ACHN (cell line): ENCODE results near the gene PLXNA4.

ENCODE experiments used
- DNase-seq: peaks from one replicate; pipeline ENCODE4 v3.0.0-alpha.2; 2015
- in situ Hi-C: cut with HindIII; loops from 2 replicates; pipeline ENCODE4 v1.10.0; 2017; ENCODE audit warnings: low sequenced_read_pairs, low pct_ligation_motif_present, low pct_unique_long_range_greater_than_20kb

The PLXNA4 gene

DNA sequence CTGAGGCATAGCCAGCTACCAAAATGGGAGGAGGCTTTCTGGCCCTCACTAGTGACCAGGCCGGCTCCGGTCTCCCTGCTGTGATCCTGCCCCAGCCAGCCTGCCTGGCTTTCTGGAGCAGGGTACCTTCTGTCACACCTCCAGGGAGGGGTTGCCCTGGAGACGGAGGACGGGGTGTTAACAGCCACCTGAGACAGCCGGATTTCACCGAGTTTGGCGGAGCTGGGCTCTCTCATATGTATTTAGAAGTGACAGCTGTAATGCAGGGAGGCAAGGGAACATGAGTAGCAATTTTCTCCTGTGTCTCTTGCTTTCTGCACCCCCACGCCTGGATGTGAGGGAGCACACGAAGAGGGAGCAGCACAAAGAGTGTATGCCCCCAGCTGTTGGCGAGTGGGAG lies 473.3 kb downstream of the PLXNA4 start:
- in situ Hi-C loops = no loop called here
- DNase-seq = no peak

DNA sequence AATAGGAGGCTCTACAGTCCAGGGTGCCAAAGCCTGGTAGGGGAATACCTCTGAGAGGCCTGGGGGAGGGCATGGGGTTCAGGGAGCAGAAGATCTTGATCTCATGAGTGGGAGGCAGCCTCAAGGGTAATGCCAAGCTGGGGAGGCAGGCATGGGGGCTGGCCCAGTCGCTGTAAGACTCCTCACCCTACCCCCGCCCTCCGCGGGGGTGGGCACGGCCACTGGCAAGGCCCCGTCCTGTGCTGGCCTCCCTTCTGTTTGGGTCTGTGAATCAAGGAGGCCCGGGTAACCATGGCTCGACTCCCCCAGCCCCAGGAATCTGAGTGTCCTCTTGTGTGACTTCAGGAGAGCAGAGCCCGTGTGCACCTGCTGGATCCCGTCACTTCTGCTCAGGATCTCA lies 473.9 kb downstream of the PLXNA4 start:
- in situ Hi-C loops = no loop called here
- DNase-seq = no peak

DNA sequence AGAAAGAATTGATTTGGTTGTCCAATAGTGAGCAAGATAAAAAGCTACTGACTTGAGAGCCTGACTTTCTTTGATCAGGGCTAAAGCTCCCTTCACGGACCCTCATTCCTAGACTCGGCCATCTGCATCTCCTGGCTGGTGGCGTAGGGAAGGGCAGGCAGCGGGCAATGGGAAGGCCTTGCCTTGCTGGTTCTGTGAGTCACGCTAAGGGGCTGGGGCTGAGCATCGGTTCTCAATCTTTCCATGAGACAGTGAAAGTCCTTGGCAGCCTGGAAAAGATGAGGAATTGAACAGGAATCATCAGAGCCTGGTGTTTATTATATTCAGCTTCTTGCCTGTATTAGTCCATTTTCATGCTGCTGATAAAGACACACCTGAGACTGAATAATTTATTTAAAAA lies 475.3 kb downstream of the PLXNA4 start:
- no peak for DNase-seq
- in situ Hi-C loops = no loop called here

DNA sequence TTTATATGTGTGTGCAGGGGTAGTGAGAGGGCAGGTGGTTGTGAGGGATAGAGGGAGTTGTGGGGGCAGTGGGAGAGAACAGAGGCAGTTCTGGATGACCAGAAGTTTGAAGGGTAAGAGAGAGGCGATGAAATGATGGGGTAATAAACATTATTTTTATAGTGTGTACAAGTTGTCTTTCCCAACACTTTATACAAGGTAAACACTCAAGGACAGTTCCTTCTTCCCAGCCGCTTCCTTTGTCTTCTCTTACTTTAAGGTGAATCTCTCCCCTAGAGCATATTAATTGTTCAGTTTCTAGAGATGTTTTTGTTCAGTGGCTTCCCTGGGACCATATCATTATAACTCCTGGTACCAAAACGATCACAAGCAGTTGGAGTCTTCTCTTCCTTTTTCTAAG lies 475.8 kb downstream of the PLXNA4 start:
- in situ Hi-C loops = no loop called here

DNA sequence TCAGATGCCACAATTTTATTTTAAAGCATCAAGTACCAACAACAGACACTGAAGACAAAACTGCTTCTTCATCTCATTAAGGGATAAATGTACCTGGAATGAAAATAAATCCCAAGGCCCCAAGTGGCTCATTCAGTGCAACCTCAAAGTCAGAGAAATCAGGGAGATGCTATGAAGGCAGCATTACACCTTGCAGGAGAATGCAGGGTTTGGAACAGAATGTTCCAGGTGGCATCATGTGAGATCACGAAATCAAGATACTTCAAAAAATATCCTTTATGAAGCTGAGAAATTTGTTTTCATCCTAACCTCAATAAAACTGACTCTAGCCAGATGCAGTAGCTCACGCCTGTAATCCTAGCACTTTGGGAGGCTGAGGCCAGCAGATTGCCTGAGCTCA lies 477.1 kb downstream of the PLXNA4 start:
- in situ Hi-C loops = no loop called here
- DNase-seq = no peak

More for the DNA sequence above, 475.8 kb downstream of the PLXNA4 start:
- DNase-seq = no peak

- in situ Hi-C loops = no loop called here
- no peak for DNase-seq
These were observed 477.9 kb downstream of the PLXNA4 start for GRCh38 chr7:132098327-132098726.

DNA sequence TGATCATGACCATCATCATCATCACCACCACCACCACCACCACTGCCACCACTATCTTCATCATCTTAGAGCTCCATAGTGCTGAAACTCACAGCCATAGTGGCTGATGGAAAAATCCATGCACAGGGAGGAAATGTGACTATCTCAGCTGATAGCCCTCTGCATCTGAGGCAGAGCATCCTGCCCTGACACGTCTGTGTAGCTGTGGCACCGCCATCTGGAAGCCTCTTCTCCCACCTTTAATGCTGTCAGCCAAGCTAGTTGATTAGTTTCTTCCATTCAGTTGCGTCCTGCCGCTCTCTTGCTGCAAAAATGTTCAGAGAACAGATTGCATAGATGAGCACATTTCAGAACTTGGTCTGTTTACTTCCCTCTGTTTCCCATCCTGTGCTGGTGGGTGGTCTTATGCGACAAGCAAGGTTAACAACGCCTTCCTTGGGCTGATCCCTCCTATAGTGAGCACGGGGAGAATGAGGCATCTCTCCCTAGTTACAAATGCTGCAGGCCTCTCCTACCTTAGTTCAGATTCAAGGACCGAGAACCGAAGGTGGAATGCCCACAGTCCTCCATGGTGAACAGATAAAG lies 478.6 kb downstream of the PLXNA4 start:
- DNase-seq = no peak
- in situ Hi-C loops = no loop called here

DNA sequence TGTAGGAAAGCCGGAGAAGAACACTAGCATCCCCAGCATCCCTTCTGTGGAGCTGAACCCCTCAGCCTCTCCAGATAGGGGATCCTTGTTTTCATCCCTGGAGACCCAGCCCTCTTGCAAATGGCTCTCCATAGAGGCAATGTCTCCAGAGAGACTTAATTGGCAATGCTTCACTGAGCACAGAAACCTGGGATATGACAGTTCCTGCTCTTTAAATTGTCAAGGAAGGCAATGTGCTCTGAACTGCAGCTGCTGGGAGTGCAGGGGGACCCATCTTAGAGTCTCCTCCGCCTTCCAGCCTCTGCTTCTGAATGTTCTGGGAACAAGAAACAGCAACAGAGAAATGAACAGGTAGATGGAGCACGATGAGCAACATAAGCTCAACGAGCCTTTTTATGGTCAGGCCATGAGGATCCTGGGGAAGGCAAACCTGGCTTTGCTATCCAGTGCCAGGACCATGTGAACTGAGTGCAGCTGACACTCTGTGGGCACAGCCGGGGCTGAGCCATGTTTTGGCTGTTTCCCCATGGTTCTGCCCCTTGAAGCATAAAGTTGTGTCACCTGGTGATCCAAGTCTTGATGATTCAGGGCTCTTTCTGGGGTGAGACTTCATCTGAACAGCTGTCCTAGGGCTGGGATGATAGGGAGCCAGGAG lies 481.0 kb downstream of the PLXNA4 start:
- no peak for DNase-seq
- in situ Hi-C loops = no loop called here

- DNase-seq = no peak
- in situ Hi-C loops = no loop called here
These were observed 484.2 kb downstream of the PLXNA4 start for GRCh38 chr7:132092106-132092505.

- in situ Hi-C loops = no loop called here
- DNase-seq = no peak
These were observed 484.6 kb downstream of the PLXNA4 start for GRCh38 chr7:132091706-132092105.

DNA sequence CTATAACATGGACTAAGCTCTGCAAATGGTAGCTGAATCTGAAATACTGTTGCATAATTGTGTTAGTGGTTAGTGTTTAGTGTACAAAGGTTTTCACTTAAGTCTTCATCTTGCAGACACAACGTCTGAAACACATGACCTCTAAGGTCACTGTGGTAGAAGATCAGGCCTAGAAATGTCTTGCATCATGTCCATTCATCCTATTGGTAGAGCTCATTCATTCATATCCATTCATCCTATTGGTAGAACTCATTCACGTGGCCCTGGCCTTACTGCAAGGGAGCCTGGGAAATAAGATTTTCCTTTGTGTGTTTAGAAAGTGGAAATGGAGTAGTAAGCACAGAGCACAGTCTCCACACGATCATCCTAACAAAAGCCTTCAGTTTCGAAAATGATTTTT lies 485.8 kb downstream of the PLXNA4 start:
- no peak for DNase-seq
- in situ Hi-C loops = no loop called here

- in situ Hi-C loops = no loop called here
These were observed 486.9 kb downstream of the PLXNA4 start for GRCh38 chr7:132089356-132089755.

DNA sequence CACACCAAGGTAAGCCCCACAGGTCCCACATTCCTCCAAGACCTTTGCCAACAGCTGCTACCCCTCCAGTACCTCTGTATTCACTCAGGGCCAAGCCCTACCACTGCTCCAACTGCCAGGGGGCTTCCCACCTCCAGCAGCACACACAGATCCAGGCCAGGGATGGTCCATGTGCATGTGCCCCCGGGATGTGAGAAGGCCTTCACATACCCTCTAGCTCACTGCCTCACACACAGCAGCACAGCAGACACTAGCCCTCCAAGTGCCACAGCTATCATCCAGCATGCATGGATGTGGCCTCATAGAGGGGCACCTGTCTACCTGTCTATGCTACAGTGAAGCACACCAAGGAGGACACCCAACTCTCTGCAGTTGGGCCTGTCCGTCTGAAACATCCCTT lies 488.8 kb downstream of the PLXNA4 start:
- in situ Hi-C loops = no loop called here
- no peak for DNase-seq

More at GRCh38 chr7:132089356-132089755, 486.9 kb downstream of the PLXNA4 start:
- no peak for DNase-seq

DNA sequence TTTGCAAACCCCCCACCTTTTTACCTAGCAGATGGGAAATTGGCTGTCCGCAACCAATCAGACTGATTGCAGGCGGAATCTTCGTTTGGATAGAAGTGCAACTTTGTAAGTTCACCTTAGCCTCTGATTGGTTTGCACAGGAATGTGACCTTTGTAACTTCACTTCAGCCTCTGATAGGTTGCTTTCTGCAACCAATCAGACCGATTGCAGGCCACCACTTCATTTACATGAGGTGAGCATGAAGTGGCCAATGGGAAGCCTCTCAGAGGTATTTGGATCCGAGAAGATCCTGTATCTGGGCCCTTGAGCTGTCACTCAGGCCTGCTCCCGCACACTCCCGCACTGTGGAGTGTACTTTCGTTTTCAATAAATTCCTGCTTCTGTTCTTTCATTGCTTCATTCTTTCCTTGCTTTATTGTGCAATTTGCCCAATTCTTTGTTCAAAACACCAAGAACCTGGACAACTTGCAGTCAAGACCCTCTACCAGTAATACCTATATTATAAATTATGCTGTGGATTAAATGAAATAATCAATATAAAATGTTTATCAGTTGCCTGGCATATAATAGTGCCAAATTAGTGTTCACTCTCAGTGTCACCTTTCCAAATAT lies 491.4 kb downstream of the PLXNA4 start:
- DNase-seq = peak; percentile 75
- in situ Hi-C loops = no loop called here

DNA sequence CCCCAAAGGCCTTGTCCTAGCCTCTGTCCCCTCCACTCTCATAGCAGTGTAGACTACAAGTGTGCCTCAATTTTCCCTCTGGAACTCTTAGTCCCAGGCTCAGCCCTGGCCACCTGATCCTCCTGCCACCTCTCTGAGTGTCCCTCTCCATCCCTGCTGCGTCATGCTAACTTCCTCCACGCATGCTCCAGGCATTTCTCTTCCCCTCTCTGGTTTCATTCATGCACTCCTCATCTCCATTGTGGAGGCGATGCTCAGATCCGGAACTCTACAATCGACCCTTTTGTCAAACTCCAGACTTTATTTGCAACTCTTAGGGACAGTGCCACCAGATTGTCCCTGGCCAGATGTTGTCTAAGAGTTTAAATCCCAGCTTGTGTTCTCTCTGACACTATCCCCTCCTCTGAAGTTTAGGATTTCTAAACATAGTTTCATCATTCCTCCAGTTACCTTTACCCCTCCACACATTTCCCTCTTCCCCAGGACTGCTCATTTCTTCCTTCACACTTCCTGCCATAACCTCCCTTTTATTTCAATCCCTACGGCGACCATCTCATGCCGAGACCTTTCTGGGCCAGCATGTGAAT lies 492.6 kb downstream of the PLXNA4 start:
- in situ Hi-C loops = no loop called here
- no peak for DNase-seq

DNA sequence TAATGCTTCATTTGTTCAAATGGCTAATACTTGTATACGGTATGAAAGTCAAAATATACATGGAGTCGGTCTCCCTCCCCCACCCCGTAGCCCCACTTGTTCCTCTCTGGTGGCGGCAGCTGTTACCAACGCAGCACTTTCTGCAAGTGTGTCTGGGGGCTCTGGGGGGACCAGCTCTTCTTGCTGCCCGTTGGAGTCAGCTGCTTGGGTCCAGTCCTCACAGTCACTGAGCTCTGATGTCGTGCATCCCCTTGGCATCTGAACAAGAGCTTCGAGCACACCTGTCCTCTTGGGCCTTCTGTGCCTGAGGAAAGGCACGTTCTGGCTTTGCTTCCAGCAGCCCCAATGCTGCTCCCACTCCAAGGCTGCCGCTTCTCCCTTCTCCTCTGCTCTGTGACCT lies 493.1 kb downstream of the PLXNA4 start:
- in situ Hi-C loops = no loop called here
- no peak for DNase-seq

DNA sequence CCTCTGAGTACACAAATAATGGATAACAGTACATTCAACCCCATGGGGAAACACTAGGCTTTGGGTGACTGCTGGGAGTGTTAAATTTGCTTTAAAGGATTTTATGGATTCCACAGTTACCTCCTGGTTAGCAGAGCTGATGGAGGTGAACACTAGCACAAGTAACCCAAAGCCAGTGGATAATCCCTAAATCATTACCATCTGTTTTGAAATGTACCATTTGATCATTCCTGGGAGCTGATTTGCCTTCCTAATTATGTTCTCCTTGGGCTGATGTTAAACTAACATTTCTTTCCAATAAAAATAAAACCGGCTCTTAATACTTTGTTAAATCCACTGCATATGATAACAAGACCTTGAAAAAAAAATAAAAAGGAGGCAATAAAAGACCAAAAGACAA lies 493.9 kb downstream of the PLXNA4 start:
- in situ Hi-C loops = no loop called here

DNA sequence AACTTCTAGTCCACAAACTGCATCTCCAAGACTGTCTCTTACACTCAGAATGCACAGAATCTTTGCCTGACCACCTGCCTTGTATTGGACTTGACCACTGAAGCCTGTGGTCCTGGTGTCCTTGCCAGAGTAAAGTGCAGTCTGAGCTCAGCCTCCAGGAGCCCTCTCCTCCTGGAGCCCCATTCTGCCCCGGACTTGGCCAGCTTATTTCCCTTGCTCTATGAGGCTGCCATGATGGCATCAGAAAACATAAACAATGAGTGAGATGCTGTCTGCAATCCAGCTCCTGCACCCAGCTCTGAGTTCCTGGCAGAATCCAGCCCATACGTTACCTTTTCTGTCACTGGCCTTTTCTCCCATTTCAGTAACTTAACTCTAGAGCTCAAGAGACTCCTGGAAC lies 494.6 kb downstream of the PLXNA4 start:
- no peak for DNase-seq
- in situ Hi-C loops = no loop called here

More for the DNA sequence above, 493.9 kb downstream of the PLXNA4 start:
- no peak for DNase-seq

GRCh38 chr7:132080967-132081668 lies 495.2 kb downstream of the PLXNA4 start:
- DNase-seq = no peak
- in situ Hi-C loops = no loop called here
